Activated CD4-positive, alpha-beta T cell treated with anti-CD3 and anti-CD28 coated beads, Interleukin-2, amount 50 U/mL, for 4 hours (primary cell): ENCODE results near the gene AKAP13.

ENCODE experiments used
- DNase-seq, 2 experiments: peaks; one replicate each; pipeline ENCODE4 v3.0.0-alpha.2; 2020

Gene AKAP13

GRCh38 chr15:85718271-85718971 lies 338.0 kb downstream of the AKAP13 start:
- DNase-seq, result no peak

GRCh38 chr15:85718981-85719380 lies 338.6 kb downstream of the AKAP13 start:
- DNase-seq, result no peak

- no peak for DNase-seq
Observed at GRCh38 chr15:85722374-85723152, 342.2 kb downstream of the AKAP13 start.

- DNase-seq, result peak in 1 of 2 experiments; percentile 13
Observed at GRCh38 chr15:85723960-85724945, 343.9 kb downstream of the AKAP13 start.

GRCh38 chr15:85725019-85725418 lies 344.6 kb downstream of the AKAP13 start:
- no peak for DNase-seq

GRCh38 chr15:85725564-85725963 lies 345.2 kb downstream of the AKAP13 start:
- DNase-seq, result no peak

GRCh38 chr15:85726454-85726853 lies 346.1 kb downstream of the AKAP13 start:
- DNase-seq, result no peak

GRCh38 chr15:85727068-85727467 lies 346.7 kb downstream of the AKAP13 start:
- DNase-seq, result no peak

- peak in 1 of 2 experiments; percentile 26 for DNase-seq
Observed at GRCh38 chr15:85730001-85730820, 349.8 kb downstream of the AKAP13 start.

GRCh38 chr15:85733416-85733815 lies 353.0 kb downstream of the AKAP13 start:
- DNase-seq, result no peak

- no peak for DNase-seq
Observed at GRCh38 chr15:85737061-85737460, 356.7 kb downstream of the AKAP13 start.

- DNase-seq, result no peak
Observed at GRCh38 chr15:85741021-85741421, 360.6 kb downstream of the AKAP13 start.

- DNase-seq, result no peak
Observed at GRCh38 chr15:85741662-85742061, 361.3 kb downstream of the AKAP13 start.

- DNase-seq, result no peak
Observed at GRCh38 chr15:85742186-85742821, 361.9 kb downstream of the AKAP13 start.

GRCh38 chr15:85743392-85744055 lies 363.1 kb downstream of the AKAP13 start:
- no peak for DNase-seq

GRCh38 chr15:85744579-85744978 lies 364.2 kb downstream of the AKAP13 start:
- no peak for DNase-seq

GRCh38 chr15:85745023-85745422 lies 364.6 kb downstream of the AKAP13 start:
- DNase-seq, result no peak

GRCh38 chr15:85745525-85746150 lies 365.2 kb downstream of the AKAP13 start:
- no peak for DNase-seq

GRCh38 chr15:85746641-85747040 lies 366.2 kb downstream of the AKAP13 start:
- DNase-seq, result no peak

- no peak for DNase-seq
Observed at GRCh38 chr15:85748176-85748575, 367.8 kb downstream of the AKAP13 start.

- DNase-seq, result no peak
Observed at GRCh38 chr15:85748729-85749128, 368.3 kb downstream of the AKAP13 start.
